OCI-LY1 (cell line): ENCODE measurements around the gene FHOD3.

ENCODE experiments used
- CTCF ChIP-seq: fragments of 200-600 bp; sonication (generic), shearing (Covaris generic); IDR thresholded peaks from 2 replicates; pipeline ENCODE4 v1.5.1; 2017; ENCODE audit warnings: mild to moderate bottlenecking, antibody characterized with exemption, low read length, moderate library complexity, mixed read lengths
- EZH2 ChIP-seq: fragments of 200-600 bp; sonication (generic), shearing (Covaris generic); IDR thresholded peaks from 2 replicates; pipeline ENCODE4 v1.8.0; 2017; ENCODE audit warnings: borderline replicate concordance, mixed run types, mild to moderate bottlenecking, antibody characterized with exemption, low read length, moderate library complexity, mixed read lengths

DNA sequence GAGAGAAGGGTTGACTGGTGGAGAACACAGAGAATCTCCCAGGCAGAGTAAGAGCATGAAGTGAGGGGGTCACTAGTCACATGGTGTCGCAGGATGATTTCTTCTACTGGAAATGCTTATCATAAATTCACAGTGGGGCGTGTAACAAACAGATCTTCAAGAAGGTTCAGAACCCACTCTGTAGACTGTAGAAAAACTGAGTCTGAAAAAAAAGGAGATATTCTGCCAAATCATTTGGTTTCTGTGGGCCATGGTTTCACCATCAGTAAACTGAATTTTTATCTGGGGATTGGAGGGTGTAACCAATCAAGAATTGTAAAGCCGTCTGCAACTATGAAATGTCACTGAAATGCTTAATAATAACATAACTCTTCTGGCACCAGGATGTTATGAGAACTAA is 516.3 kb downstream of the FHOD3 start:
- TF ChIP-seq CTCF (no peak), EZH2 (no peak)
